RPMI7951 (cell line): ENCODE measurements around the gene KRR1. TPM values are rescaled to one million over a fixed set of nuclear protein-coding genes. Genes with fewer than 3 reads are reported as not detected.

Experiments
- DNase-seq: peaks from one replicate; pipeline ENCODE4 v3.0.0-alpha.2; 2012; ENCODE audit warnings: low read depth
- total RNA-seq: library from RNA; depleted of rRNA; stranded (reverse); fragments of >200 nt; shearing (Covaris generic); gene quantifications from 2 replicates; pipeline ENCODE4 v1.2.3, GENCODE V29; 2014; rRNA removed

The KRR1 gene
- total RNA-seq = 48.3 and 48.7 TPM in 2 replicates

GRCh38 chr12:75511116-75512048 lies at the start of gene KRR1:
TSS of gene KRR1 (minus strand) at chr12:75511609. CDS start at chr12:75511597, 12 bp downstream.
- peak; percentile 97 for DNase-seq

GRCh38 chr12:75560167-75560566 lies 48.8 kb upstream of the KRR1 start:
- DNase-seq = peak; percentile 52

GRCh38 chr12:75558287-75558686 lies 46.9 kb upstream of the KRR1 start:
- no peak for DNase-seq

GRCh38 chr12:75556311-75556899 lies 45.0 kb upstream of the KRR1 start:
- no peak for DNase-seq

- no peak for DNase-seq
Measured at GRCh38 chr12:75554556-75554880, 43.1 kb upstream of the KRR1 start.

GRCh38 chr12:75553836-75554555 lies 42.6 kb upstream of the KRR1 start:
- DNase-seq = no peak

- DNase-seq = no peak
Measured at GRCh38 chr12:75553398-75553797, 42.0 kb upstream of the KRR1 start.

- DNase-seq = no peak
Measured at GRCh38 chr12:75551477-75551876, 40.1 kb upstream of the KRR1 start.

- peak; percentile 35 for DNase-seq
Measured at GRCh38 chr12:75550401-75551240, 39.2 kb upstream of the KRR1 start.

- DNase-seq = no peak
Measured at GRCh38 chr12:75549989-75550388, 38.6 kb upstream of the KRR1 start.

- no peak for DNase-seq
Measured at GRCh38 chr12:75548879-75549278, 37.5 kb upstream of the KRR1 start.

- DNase-seq = no peak
Measured at GRCh38 chr12:75545636-75546035, 34.2 kb upstream of the KRR1 start.

GRCh38 chr12:75543529-75543928 lies 32.1 kb upstream of the KRR1 start:
- no peak for DNase-seq

GRCh38 chr12:75542942-75543341 lies 31.5 kb upstream of the KRR1 start:
- peak; percentile 33 for DNase-seq

GRCh38 chr12:75539889-75540288 lies 28.5 kb upstream of the KRR1 start:
- no peak for DNase-seq

GRCh38 chr12:75533239-75533638 lies 21.8 kb upstream of the KRR1 start:
- DNase-seq = no peak

- DNase-seq = no peak
Measured at GRCh38 chr12:75529826-75530225, 18.4 kb upstream of the KRR1 start.

- no peak for DNase-seq
Measured at GRCh38 chr12:75529316-75529715, 17.9 kb upstream of the KRR1 start.

- DNase-seq = no peak
Measured at GRCh38 chr12:75528692-75529091, 17.3 kb upstream of the KRR1 start.

GRCh38 chr12:75528272-75528671 lies 16.9 kb upstream of the KRR1 start:
- no peak for DNase-seq

- DNase-seq = peak; percentile 71
Measured at GRCh38 chr12:75526655-75527511, 15.5 kb upstream of the KRR1 start.
